ENCODE results near the gene DENND2C.

DNA sequence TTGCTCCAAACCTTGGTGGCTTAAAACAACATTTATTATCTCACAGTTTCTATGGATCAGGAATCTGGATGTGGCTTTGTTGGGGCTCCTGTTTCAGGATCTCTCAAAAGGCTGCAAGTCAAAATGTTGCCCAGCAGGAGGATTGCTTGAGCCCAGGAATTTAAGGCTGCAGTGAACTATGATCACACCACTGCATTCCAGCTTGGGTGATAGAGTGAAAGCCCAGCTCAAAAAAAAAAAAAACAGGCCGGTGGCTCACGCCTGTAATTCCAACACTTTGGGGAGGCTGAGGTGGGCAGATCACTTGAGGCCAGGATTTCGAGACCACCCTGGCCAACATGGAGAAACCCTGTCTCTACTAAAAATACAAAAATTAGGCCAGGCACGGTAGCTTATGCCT is 118.4 kb downstream of the DENND2C start:
- TF ChIP-seq, protein P1, sequence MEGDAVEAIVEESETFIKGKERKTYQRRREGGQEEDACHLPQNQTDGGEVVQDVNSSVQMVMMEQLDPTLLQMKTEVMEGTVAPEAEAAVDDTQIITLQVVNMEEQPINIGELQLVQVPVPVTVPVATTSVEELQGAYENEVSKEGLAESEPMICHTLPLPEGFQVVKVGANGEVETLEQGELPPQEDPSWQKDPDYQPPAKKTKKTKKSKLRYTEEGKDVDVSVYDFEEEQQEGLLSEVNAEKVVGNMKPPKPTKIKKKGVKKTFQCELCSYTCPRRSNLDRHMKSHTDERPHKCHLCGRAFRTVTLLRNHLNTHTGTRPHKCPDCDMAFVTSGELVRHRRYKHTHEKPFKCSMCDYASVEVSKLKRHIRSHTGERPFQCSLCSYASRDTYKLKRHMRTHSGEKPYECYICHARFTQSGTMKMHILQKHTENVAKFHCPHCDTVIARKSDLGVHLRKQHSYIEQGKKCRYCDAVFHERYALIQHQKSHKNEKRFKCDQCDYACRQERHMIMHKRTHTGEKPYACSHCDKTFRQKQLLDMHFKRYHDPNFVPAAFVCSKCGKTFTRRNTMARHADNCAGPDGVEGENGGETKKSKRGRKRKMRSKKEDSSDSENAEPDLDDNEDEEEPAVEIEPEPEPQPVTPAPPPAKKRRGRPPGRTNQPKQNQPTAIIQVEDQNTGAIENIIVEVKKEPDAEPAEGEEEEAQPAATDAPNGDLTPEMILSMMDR (IDR thresholded peaks at IDR 0.05; ENCODE audit: low read length), result no peak
- TF ChIP-seq EZH2 (optimal IDR thresholded peaks at IDR 0.05; ENCODE audit: low read depth, low read length) (no peak), EZH2phosphoT487 (IDR thresholded peaks at IDR 0.05; ENCODE audit: low read length) (no peak)

Measured in MM.1S (cell line).